Activated naive CD8-positive, alpha-beta T cell treated with anti-CD3 and anti-CD28 coated beads, Interleukin-2, amount 10 ng/mL, durations not matched to agents 7 days and 5 days (primary cell): ENCODE measurements around the gene MICAL2. TPM values are rescaled to one million over a fixed set of nuclear protein-coding genes. Genes with fewer than 3 reads are reported as not detected.
A peak's percentile ranks its signal among the peaks of the same experiment; 100 is the strongest.

Experiments
- ATAC-seq: fragments of 150-1000 bp; cut with Tn5 transposase; one replicate; pipeline ENCODE4 v1.10.0; 2021; ENCODE audit warnings: low read depth, moderate library complexity
- POLR2A ChIA-PET: fragments of 350-600 bp; sonication (Branson Sonifier 250); formaldehyde crosslinking; loops from one replicate; lab custom pipeline; 2021; ENCODE audit warnings: antibody characterized with exemption; lab: Charles Lee
- DNase-seq: peaks from one replicate; pipeline ENCODE4 v3.0.0; 2021
- H3K27ac Mint-ChIP-seq: one replicate; pipeline ENCODE4 v1.8.0; 2022; ENCODE audit warnings: mild to moderate bottlenecking, mixed read lengths
- H3K27me3 Mint-ChIP-seq: one replicate; pipeline ENCODE4 v1.8.0; 2022; ENCODE audit warnings: mild to moderate bottlenecking, moderate library complexity, mixed read lengths
- H3K36me3 Mint-ChIP-seq: one replicate; pipeline ENCODE4 v1.8.0; 2021; ENCODE audit warnings: mild to moderate bottlenecking, mixed read lengths
- H3K4me1 Mint-ChIP-seq: one replicate; pipeline ENCODE4 v1.8.0; 2021; ENCODE audit warnings: mixed read lengths
- H3K4me3 Mint-ChIP-seq: one replicate; pipeline ENCODE4 v1.8.0; 2022; ENCODE audit warnings: mild to moderate bottlenecking, moderate library complexity, mixed read lengths
- H3K9me3 Mint-ChIP-seq: one replicate; pipeline ENCODE4 v1.8.0; 2021; ENCODE audit warnings: mixed read lengths
- total RNA-seq, 2 experiments: library from RNA; stranded (reverse); gene quantifications; one replicate each; pipeline ENCODE4 v1.2.3, GENCODE V29; 2021

Gene MICAL2
- 10 to 100 TPM; 36.9 to 42.6 TPM for total RNA-seq

GRCh38 chr11:12110201-12110713 lies at the start of gene MICAL2:
Gene MICAL2, plus strand, starts transcription at chr11:12110590. Its CDS starts 51,566 bp downstream, at chr11:12162156.
- DNase-seq = peak; percentile 92
- H3K4me3 Mint-ChIP-seq = peak within 1 kb of the TSS; percentile 85
- POLR2A ChIA-PET = interaction anchor here (0.7 to 2.2 kb wide), 7 partner anchors 14 to 126 kb away, joined by 3 to 6 read pairs (median 3); no protein-coding TSS in a partner anchor
- no peaks in the 10 kb centered on the region for H3K9me3 Mint-ChIP-seq
- ATAC-seq = peak; percentile 96
- H3K36me3 Mint-ChIP-seq = no peaks in the 10 kb centered on the region
- peaks cover 3% of the 10 kb centered on the region for H3K27me3 Mint-ChIP-seq
- peak within 1 kb of the TSS; percentile 77 for H3K27ac Mint-ChIP-seq
- H3K4me1 Mint-ChIP-seq = peaks cover 27% of the 10 kb centered on the region

GRCh38 chr11:12061851-12062560 lies 48.4 kb upstream of the MICAL2 start:
- Mint-ChIP-seq H3K27ac (no peak overlapping the region), H3K27me3 (peaks cover 8% of the 10 kb centered on the region), H3K4me1 (peaks cover 5% of the 10 kb centered on the region), H3K36me3 (peaks cover 4% of the 10 kb centered on the region), H3K9me3 (peaks cover 6% of the 10 kb centered on the region), H3K4me3 (no peak overlapping the region)
- DNase-seq (no peak), ATAC-seq (no peak)
- POLR2A ChIA-PET = no interaction called here

GRCh38 chr11:12063251-12063650 lies 47.1 kb upstream of the MICAL2 start:
- H3K27me3 Mint-ChIP-seq = peaks cover 17% of the 10 kb centered on the region
- peaks cover 5% of the 10 kb centered on the region for H3K4me1 Mint-ChIP-seq
- no peak for DNase-seq
- H3K9me3 Mint-ChIP-seq = peaks cover 1% of the 10 kb centered on the region
- H3K36me3 Mint-ChIP-seq = peaks cover 4% of the 10 kb centered on the region
- no peak overlapping the region for H3K4me3 Mint-ChIP-seq
- POLR2A ChIA-PET = no interaction called here
- H3K27ac Mint-ChIP-seq = no peak overlapping the region
- ATAC-seq = no peak

GRCh38 chr11:12064136-12064953 lies 46.0 kb upstream of the MICAL2 start:
- Mint-ChIP-seq H3K4me1 (peaks cover 5% of the 10 kb centered on the region), H3K4me3 (no peak overlapping the region), H3K36me3 (peaks cover 4% of the 10 kb centered on the region), H3K9me3 (peaks cover 1% of the 10 kb centered on the region), H3K27ac (no peak overlapping the region), H3K27me3 (peaks cover 17% of the 10 kb centered on the region)
- POLR2A ChIA-PET = no interaction called here
- DNase-seq (no peak), ATAC-seq (no peak)

GRCh38 chr11:12064954-12065280 lies 45.5 kb upstream of the MICAL2 start:
- DNase-seq (no peak), ATAC-seq (no peak)
- Mint-ChIP-seq H3K36me3 (peaks cover 4% of the 10 kb centered on the region), H3K27ac (no peak overlapping the region), H3K4me1 (peaks cover 5% of the 10 kb centered on the region), H3K27me3 (peaks cover 17% of the 10 kb centered on the region), H3K4me3 (no peak overlapping the region), H3K9me3 (peaks cover 1% of the 10 kb centered on the region)
- POLR2A ChIA-PET = no interaction called here

- peaks cover 1% of the 10 kb centered on the region for H3K9me3 Mint-ChIP-seq
- ATAC-seq (no peak), DNase-seq (no peak)
- peaks cover 14% of the 10 kb centered on the region for H3K27me3 Mint-ChIP-seq
- H3K4me1 Mint-ChIP-seq = peaks cover 5% of the 10 kb centered on the region
- no peak overlapping the region for H3K4me3 Mint-ChIP-seq
- POLR2A ChIA-PET = no interaction called here
- no peak overlapping the region for H3K27ac Mint-ChIP-seq
- peaks cover 4% of the 10 kb centered on the region for H3K36me3 Mint-ChIP-seq
Observed at GRCh38 chr11:12066056-12066798, 44.2 kb upstream of the MICAL2 start.

- POLR2A ChIA-PET = no interaction called here
- DNase-seq = peak; percentile 9
Observed at GRCh38 chr11:12066799-12067508, 43.4 kb upstream of the MICAL2 start.

GRCh38 chr11:12067796-12068357 lies 42.5 kb upstream of the MICAL2 start:
- H3K9me3 Mint-ChIP-seq = peaks cover 1% of the 10 kb centered on the region
- peaks cover 2% of the 10 kb centered on the region for H3K4me1 Mint-ChIP-seq
- ATAC-seq = no peak
- POLR2A ChIA-PET = no interaction called here
- no peak overlapping the region for H3K4me3 Mint-ChIP-seq
- H3K27ac Mint-ChIP-seq = no peak overlapping the region
- peak; percentile 2 for DNase-seq
- peaks cover 17% of the 10 kb centered on the region for H3K27me3 Mint-ChIP-seq
- H3K36me3 Mint-ChIP-seq = peaks cover 4% of the 10 kb centered on the region

More at GRCh38 chr11:12066799-12067508, 43.4 kb upstream of the MICAL2 start:
- no peak for ATAC-seq
- Mint-ChIP-seq H3K4me1 (peaks cover 7% of the 10 kb centered on the region), H3K4me3 (no peak overlapping the region), H3K27ac (no peak overlapping the region), H3K36me3 (peaks cover 4% of the 10 kb centered on the region), H3K9me3 (peaks cover 1% of the 10 kb centered on the region), H3K27me3 (peaks cover 17% of the 10 kb centered on the region)

GRCh38 chr11:12069066-12069676 lies 41.2 kb upstream of the MICAL2 start:
- H3K9me3 Mint-ChIP-seq = peaks cover 1% of the 10 kb centered on the region

GRCh38 chr11:12070446-12071267 lies 39.7 kb upstream of the MICAL2 start:
- no peak overlapping the region for H3K4me3 Mint-ChIP-seq

More at GRCh38 chr11:12069066-12069676, 41.2 kb upstream of the MICAL2 start:
- no peak for ATAC-seq
- H3K4me1 Mint-ChIP-seq = peaks cover 2% of the 10 kb centered on the region
- H3K4me3 Mint-ChIP-seq = no peak overlapping the region
- DNase-seq = no peak
- H3K27me3 Mint-ChIP-seq = peaks cover 17% of the 10 kb centered on the region
- no peak overlapping the region for H3K27ac Mint-ChIP-seq
- peaks cover 4% of the 10 kb centered on the region for H3K36me3 Mint-ChIP-seq
- POLR2A ChIA-PET = no interaction called here

GRCh38 chr11:12071574-12071973 lies 38.8 kb upstream of the MICAL2 start:
- no peak for ATAC-seq
- Mint-ChIP-seq H3K27ac (no peak overlapping the region), H3K27me3 (peaks cover 17% of the 10 kb centered on the region), H3K36me3 (no peaks in the 10 kb centered on the region), H3K4me1 (peaks cover 4% of the 10 kb centered on the region), H3K9me3 (no peaks in the 10 kb centered on the region), H3K4me3 (no peak overlapping the region)
- no peak for DNase-seq
- POLR2A ChIA-PET = interaction anchor here (0.7 kb wide), 1 partner anchor 513 kb away, joined by 6 read pairs; no protein-coding TSS in a partner anchor

More at GRCh38 chr11:12070446-12071267, 39.7 kb upstream of the MICAL2 start:
- Mint-ChIP-seq H3K36me3 (no peaks in the 10 kb centered on the region), H3K27ac (no peak overlapping the region), H3K27me3 (peaks cover 17% of the 10 kb centered on the region), H3K4me1 (peaks cover 4% of the 10 kb centered on the region), H3K9me3 (no peaks in the 10 kb centered on the region)
- DNase-seq (no peak), ATAC-seq (no peak)
- POLR2A ChIA-PET = no interaction called here
